Right forelimb (tissue), 1 donor: Measurements from ENCODE around the gene EPN3.

Experiments used
- DNase-seq: peaks from one replicate; pipeline ENCODE4 v3.0.0-alpha.2; 2018

Gene EPN3

DNA sequence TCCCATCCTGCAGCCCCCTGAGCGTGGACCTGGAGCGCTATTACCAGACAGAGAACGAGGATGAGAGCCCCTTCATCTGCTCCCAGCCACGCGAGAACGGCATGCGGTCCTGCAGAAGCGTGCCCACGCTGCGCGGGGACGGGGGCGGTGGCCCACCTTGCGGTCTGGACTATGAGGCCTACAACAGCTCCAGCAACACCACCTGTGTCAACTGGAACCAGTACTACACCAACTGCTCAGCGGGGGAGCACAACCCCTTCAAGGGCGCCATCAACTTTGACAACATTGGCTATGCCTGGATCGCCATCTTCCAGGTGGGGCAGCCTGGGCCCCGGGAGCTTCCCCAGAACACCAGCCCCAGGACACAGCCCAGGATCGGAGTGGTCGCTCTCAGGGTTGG lies 40.0 kb downstream of the EPN3 start:
- DNase-seq, result no peak

DNA sequence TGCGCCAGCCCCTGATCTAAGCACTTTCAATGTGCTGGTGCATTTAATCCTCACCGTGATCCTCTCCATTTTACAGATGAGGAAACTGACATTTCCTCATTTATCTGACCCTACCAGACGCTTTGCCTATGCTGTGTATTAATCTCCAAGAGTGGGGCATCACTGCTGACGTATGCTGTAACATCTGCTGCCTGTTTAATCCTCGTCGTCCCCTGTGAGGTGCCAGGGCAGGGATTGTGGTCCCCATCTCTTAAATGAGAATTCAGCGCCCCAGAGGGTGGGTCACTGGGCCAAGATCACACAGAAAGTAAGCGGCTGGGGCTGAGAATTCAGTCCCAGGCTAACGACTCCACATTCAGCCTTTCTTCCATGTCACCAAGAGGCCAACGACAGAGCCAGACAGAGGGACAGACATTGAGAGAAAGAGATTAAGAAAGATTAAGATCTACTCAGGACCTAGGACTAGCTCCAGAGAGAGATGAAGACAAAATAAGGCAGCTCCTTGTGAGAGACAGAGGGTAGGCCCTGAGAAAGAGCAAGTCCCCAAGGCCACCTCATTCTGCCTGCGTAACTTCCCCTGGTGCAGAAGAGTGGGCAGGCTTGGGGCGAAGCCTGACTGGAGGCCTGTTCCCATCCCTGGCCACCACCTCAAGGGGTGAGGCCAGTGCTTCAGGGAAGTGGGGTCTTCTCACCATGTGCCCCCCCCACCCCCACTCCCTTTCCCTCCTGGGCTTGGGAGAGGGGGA lies 41.5 kb downstream of the EPN3 start:
- DNase-seq, result no peak

- DNase-seq, result no peak
These were observed 43.2 kb downstream of the EPN3 start for GRCh38 chr17:50575581-50576210.

DNA sequence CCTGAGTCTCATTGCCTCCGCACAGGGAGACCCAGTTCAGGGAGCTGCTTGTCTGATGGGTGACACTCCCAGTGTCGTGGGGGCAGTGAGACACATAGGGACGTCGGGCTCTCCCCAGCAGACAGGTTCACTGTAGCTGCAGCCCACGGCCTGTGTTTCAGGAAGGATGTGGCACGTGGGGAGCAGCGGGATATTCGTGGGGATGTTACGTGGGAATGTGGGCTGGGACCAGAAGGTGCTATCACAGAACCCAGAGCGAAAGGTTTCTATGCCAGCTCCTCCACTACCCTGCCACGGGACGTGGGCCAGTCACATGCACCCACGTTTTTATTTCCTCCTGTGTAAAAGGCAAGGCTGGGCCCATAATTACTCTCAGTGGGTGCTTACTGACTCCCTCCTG lies 44.3 kb downstream of the EPN3 start:
- DNase-seq, result no peak

DNA sequence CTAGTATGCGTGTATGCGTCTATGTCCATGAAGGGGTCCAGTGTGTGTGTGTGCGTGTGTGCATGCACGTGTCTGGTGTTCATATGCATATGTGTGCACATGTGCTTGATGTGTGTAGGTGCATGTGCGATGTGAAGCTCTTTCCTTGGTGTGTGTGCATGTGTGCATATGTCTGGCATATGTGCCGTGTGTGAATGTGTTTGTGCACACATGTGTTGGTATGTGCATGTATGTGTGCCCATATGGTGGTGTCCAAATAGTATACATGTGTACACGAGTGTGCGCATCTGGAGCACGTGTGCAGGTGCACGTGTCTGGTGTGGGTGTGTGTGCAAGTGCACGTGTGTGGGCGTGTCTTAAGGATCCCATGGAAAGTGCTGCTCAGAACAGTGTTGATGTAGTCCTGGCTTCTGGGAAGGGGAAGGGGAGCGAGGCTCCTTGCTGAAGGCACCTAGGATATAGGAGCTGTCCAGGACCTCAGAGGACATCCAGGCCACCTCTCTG lies 45.0 kb downstream of the EPN3 start:
- no peak for DNase-seq

DNA sequence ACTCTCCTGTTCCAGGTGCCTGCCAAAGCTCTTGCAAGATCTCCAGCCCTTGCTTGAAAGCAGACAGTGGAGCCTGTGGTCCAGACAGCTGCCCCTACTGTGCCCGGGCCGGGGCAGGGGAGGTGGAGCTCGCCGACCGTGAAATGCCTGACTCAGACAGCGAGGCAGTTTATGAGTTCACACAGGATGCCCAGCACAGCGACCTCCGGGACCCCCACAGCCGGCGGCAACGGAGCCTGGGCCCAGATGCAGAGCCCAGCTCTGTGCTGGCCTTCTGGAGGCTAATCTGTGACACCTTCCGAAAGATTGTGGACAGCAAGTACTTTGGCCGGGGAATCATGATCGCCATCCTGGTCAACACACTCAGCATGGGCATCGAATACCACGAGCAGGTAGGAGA lies 45.6 kb downstream of the EPN3 start:
- no peak for DNase-seq

GRCh38 chr17:50579399-50579798 lies 46.9 kb downstream of the EPN3 start:
- DNase-seq, result no peak

- no peak for DNase-seq
These were observed 48.1 kb downstream of the EPN3 start for GRCh38 chr17:50580646-50581045.

- DNase-seq, result no peak
These were observed 48.8 kb downstream of the EPN3 start for GRCh38 chr17:50581316-50581715.

- DNase-seq, result no peak
These were observed 50.2 kb downstream of the EPN3 start for GRCh38 chr17:50582741-50583140.

DNA sequence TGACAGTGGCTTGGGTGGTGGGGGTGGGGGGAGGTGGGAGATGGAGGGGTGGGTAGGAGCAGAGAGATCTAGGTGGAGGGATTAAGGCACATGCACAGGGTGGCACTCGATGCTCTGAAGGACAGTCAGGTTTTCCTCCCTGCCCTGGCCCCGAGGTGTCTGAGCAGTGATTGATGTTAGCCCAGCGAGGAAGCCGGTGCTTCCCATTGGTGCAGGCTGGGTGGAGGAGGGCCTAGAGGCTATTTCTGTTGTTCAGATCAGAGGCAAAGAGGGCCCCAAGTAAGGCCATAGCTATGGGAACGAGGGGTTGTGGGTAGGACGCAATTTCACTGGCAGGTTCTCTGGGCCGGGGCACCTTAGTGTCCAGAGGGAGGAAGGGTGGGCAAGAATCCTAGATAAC lies 51.1 kb downstream of the EPN3 start:
- no peak for DNase-seq

DNA sequence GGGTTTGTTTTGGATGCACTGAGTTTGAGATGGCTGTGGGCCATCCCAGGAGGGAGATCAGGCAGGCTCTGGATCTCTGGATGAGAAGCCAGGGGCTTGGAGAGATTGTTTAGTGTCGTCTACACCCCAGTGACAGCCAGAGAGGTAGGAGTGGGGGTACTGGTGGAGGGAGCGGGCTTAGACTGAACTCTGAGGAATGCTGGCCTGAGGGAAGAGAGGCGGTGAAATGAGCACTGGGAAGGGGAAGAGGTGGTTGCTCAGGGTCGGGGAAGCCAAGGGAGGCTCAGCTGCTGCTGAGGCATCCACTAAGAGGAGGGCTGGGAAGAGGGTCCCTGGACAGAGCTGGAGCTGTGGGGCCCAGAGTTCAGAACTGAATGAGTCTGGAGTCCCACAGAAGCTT lies 51.6 kb downstream of the EPN3 start:
- no peak for DNase-seq

DNA sequence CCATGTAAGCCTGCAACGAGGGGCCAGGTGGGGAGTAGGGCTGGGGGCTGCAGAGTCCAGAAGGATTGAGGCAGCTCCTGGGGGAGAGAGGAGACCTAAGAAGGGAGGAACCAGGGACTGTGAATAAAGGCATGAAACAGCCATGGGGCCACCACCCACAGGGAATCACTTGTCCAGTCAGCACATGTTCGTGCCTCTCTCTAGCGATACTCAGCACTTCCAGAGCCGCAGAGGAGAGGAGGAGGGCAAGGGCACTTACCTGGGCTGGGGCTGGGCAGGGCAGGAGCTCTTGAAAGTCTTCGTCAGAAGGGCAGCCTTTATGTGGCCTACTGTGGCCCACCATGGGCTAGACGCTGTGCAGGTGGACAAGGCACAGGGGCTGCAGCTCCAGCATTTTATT lies 52.2 kb downstream of the EPN3 start:
- no peak for DNase-seq

DNA sequence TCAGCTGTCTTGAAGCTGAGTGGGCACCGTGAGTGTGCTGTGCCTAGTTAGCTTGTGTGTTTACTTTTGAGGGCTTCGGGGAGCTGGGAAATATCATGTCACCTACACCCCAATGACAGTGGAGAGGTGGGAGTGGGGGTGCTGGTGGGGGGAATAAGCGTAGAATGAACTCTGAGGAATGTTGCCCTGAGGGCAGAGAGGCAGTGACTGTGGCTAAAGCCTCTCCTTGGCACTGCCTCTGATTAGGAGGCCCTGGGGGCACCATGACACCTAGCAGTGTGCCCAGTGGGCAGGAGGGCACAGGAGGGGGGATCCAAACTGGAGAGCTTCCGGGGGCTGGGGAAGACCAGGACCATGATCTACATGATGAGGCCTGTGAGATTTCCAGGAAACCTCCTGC lies 52.8 kb downstream of the EPN3 start:
- DNase-seq, result no peak

DNA sequence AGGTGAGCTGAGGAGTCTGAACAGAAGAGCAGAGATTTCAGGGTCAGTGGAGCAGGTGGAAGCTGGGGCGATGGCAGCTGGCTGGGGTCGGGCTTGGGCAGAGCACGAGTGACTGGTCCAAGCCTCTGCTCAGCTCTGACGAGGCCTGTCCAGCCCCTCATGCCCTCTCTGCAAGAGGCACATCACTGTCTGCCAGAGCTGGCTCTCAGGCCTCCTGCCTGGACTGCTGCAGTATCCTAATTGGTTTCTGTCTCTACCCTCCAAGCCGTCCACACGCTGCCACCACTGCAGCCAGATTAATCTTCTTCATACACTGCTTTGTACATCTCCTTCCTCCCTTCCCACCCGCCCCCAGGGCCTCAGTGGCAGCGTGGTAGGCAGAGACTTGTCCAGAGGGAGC lies 53.4 kb downstream of the EPN3 start:
- DNase-seq, result no peak

- DNase-seq, result no peak
These were observed 54.1 kb downstream of the EPN3 start for GRCh38 chr17:50586421-50587247.

DNA sequence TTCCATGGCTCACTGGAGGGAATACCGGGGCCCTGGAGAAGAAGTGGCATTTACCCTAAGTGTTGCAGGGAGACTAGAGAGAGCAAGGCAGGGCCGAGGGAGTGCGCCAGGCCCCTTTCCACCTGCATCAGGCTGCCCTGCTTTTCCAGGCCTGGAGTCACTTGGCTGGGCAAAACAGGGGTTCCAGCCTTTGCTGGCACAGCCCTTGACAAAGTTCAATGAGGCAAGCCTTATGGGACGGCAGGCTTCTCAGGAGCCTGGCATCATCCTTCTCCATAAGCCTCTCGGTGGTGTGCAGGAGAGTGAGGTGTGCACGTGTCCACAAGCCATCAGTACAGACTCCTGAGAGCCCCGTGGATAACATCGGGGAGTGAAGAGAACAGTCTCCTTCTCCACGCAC lies 55.0 kb downstream of the EPN3 start:
- DNase-seq, result no peak

GRCh38 chr17:50588391-50589049 lies 56.0 kb downstream of the EPN3 start:
- DNase-seq, result no peak

DNA sequence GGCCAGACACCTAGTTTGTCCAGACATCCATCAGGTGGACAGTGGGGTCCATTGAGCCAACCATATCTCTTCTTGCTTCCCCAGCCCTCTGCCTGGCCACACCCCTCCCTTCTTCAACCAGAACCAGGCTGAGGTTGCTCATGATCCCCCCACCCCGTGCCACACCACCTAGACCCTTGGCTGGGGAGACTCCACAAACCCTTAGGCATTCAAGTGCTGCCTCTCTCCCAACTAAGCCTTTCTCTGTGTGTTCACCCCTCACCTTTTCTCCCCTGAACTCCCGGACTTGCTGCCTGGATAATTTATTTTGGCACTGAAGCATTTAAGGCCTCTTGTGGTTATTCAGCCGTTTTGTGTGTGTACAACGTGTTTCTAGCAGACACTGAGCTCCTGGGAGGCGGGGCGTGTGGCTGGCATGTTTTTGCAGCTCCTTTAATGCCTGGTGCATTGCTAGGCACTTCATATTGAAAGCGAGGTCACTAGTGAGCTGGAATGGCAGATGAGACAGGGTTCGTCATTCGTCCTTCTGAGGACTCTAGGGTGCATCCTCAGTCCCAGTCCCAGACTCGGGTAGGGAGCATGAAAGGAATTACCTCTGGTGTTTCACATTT lies 56.7 kb downstream of the EPN3 start:
- no peak for DNase-seq

DNA sequence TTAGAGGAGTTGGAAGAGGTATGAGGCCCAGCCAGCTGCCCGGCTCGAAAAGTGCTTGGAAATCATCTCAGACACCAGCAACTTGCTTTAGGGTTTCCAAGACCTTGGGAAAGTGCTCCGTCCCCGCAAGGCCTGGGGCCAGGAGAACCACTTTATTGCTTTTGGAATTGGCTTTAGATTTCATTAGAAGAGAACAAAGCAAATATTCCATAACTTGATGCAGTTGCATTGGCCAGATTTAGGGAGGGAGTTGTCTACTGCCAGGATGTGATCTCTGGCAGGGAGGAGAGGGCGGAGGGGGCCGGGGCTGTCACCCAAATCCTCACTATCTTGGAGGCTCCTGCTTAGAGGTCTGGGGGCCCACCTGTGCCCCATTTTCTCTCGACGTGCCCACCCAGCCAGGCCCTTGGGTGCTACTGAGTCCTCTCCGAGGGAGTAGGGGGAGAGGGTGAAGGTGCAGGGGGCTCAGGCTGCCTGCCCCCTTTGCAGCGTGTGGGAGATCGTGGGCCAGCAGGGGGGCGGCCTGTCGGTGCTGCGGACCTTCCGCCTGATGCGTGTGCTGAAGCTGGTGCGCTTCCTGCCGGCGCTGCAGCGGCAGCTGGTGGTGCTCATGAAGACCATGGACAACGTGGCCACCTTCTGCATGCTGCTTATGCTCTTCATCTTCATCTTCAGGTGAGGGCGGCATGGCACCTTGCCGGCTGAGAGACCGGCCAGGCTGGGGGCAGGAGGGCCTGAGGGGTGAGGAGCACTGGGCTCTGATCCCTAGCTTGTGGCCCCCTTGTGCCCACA lies 58.6 kb downstream of the EPN3 start:
- no peak for DNase-seq

DNA sequence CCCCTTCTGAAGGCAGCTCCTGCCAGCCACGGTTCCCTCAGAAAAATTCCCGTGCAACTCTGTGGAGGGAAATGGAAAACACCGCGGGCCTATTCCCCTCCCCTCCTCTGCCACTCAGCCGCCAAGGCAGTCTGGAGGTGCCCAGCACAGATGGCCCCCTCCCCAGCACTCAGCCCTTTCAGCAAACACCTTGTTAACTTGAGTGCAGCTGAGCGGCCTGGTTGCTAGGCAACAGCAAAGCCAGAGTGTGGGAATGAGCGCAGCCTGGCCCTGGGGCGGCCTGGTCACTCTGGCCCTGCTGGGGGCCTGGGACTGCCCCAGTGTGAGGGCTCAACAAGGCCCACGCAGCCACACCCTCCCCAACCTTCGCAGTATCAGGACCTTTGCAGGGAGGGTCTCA lies 60.8 kb downstream of the EPN3 start:
- no peak for DNase-seq
